GM12801 (cell line): ENCODE data around the gene EXOC7.

ENCODE experiments used
- TF ChIP-seq, protein P1 (sequence below): IDR thresholded peaks from one replicate; pipeline ENCODE4 v1.5.1; 2011; ENCODE audit warnings: control low read depth; ENCODE audit not compliant: insufficient read length; ENCODE audit errors: extremely low read depth

The EXOC7 gene

DNA sequence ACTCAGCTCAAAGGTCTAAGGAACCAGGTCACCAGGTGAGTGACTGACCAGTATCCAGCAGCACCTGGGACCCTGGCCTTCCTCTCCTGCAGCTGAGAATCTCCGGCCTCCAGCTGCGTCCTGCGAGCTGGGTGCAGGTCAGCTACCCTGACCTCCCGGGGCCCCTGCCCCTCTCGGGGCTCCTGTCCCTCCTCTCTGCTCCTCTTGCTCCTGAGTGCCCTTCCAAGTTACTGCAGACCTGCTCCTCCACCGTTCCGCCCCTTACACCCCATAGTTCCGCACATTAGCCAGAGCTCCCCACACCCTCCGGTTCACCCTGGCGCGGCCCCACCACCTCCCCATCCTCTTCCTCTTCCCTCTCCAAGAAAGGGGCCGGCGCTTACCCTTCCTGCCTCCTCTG, 26.9 kb upstream of the EXOC7 start:
- TF ChIP-seq, protein P1, sequence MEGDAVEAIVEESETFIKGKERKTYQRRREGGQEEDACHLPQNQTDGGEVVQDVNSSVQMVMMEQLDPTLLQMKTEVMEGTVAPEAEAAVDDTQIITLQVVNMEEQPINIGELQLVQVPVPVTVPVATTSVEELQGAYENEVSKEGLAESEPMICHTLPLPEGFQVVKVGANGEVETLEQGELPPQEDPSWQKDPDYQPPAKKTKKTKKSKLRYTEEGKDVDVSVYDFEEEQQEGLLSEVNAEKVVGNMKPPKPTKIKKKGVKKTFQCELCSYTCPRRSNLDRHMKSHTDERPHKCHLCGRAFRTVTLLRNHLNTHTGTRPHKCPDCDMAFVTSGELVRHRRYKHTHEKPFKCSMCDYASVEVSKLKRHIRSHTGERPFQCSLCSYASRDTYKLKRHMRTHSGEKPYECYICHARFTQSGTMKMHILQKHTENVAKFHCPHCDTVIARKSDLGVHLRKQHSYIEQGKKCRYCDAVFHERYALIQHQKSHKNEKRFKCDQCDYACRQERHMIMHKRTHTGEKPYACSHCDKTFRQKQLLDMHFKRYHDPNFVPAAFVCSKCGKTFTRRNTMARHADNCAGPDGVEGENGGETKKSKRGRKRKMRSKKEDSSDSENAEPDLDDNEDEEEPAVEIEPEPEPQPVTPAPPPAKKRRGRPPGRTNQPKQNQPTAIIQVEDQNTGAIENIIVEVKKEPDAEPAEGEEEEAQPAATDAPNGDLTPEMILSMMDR = no peak

DNA sequence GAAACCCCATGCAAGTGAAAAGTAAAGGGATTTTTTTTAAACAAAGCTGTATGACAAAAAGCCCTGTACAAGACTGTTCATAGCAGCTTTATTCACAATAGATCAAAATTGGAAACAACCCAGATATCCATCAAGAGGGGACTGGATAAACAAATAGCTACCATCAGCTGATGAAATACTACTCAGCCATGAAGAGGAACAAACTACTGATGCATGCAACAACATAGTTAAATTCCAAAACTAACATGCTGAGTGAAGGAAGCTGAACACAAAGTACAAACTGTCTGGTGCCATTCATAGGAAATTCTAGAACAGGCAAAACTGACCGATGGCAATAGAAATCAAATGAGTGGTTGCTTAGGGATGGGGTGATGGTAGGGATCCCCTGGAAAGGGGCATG, 22.3 kb upstream of the EXOC7 start:
- TF ChIP-seq, protein P1 = no peak

GRCh38 chr17:76125391-76125675, 21.7 kb upstream of the EXOC7 start:
- TF ChIP-seq, protein P1 = no peak

- TF ChIP-seq, protein P1 = no peak
These were observed 21.2 kb upstream of the EXOC7 start for GRCh38 chr17:76124582-76125390.

GRCh38 chr17:76123749-76124581, 20.4 kb upstream of the EXOC7 start:
- TF ChIP-seq, protein P1 = no peak

DNA sequence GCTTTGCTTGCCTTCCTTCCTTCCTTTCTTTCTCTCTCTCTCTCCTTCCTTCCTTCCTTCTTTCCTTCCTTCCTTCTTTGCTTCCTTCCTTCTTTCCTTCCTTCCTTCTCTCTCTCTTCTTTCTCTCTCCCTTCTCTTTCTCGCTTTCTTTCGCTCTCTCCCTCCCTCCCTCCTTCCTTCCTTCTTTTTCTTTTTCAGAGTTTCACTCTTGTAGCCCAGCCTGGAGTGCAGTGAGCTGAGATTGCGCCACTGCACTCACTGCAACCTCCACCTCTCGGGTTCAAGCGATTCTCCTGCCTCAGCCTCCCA, 19.6 kb upstream of the EXOC7 start:
- TF ChIP-seq, protein P1 = no peak

- TF ChIP-seq, protein P1 = no peak
These were observed 19.0 kb upstream of the EXOC7 start for GRCh38 chr17:76122431-76123190.
